NCI-H2171 (cell line): ENCODE measurements around the gene C7orf57.

Experiments used
- DNase-seq: peaks from one replicate; lab custom pipeline; 2025; lab: John Stamatoyannopoulos, UW

The C7orf57 gene

DNA sequence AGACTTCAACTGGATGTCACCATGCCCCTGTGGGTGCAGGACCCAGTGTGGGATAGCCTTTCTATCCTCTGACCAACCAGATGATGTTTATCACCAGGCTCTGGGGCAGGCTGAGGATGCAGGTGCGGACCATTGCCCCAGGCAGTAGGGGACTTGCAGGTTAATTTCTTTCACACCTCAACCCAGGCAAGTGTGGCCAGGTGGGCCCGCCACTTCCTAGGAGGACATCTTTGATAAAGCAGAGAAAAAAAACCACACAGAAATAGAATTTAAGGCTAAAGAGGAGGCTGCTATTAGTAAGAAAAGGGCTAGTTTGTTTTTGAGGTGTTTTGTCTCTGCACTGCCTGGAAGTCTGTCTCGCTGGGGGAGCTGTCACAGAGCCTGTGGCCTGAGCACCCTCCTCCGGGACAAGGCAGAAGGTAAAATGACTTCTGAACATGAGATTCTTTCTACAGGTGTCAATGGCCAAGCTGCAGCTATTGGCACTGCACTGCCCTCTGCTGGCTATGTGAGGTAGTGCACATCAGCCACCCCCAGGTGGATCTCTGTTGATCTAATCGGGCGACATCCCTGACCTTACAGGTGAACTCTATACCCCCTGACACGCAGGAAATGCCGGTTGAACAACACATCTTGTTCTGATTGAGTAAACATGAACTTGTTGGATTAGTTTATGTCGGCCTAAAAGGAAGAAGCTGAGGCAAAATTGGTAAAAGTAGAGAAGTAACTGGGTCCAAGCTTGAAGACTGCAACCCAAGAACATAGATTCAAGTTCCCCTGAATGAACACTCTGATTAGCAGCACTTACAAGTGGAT, 74.7 kb downstream of the C7orf57 start:
- DNase-seq = peak; percentile 33

DNA sequence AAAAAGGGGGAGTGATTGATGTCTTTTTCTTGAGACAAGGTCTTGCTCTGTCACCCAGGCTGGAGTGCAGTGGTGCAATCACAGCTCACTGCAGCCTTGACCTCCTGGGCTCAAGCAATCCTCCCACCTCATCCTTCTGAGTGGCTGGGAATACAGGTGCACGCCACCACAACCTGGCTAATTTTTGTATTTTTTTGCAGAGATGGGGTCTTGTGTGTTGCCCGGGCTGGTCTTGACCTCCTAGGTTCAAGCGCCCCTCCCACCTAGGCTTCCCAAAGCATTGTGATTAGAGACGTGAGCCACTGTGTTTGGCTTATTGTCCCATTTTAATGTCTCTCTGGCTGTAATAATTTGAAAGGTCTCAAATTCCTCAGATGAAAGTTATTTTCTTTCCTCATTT, 75.5 kb downstream of the C7orf57 start:
- no peak for DNase-seq
